Fibroblast of pulmonary artery (primary cell): ENCODE measurements around the gene PLD3.
A peak's percentile ranks its signal among the peaks of the same experiment; 100 is the strongest.

Experiments used
- DNase-seq: peaks from one replicate; pipeline ENCODE4 v3.0.0-alpha.2; 2010; ENCODE audit warnings: low read depth
- H3K4me3 ChIP-seq: replicated peaks from 2 replicates; pipeline ENCODE4 v1.5.1; 2011; ENCODE audit warnings: low read depth, mild to moderate bottlenecking, control low read depth, low read length, moderate library complexity
- CTCF ChIP-seq: IDR thresholded peaks from 2 replicates; pipeline ENCODE4 v1.5.1; 2011; ENCODE audit warnings: mild to moderate bottlenecking, control low read depth, low read length, inconsistent platforms; ENCODE audit errors: missing control alignments

The PLD3 gene

GRCh38 chr19:40348125-40348913 is at the start of gene PLD3, which contains the start of gene C19orf47:
PLD3 (plus strand) TSS chr19:40348695; CDS start chr19:40366484, 17,789 bp downstream.
C19orf47 (minus strand) TSS chr19:40348397; CDS start chr19:40341857, 6,540 bp downstream.
- peak within 1 kb of the TSS; percentile 98 for H3K4me3 ChIP-seq
- no peak for TF ChIP-seq CTCF
- peak; percentile 100 for DNase-seq

GRCh38 chr19:40300668-40301067 is 47.8 kb upstream of the PLD3 start:
- no peak for TF ChIP-seq CTCF
- no peak overlapping the region for H3K4me3 ChIP-seq
- DNase-seq: no peak

GRCh38 chr19:40302224-40303011 is 46.1 kb upstream of the PLD3 start:
- no peak for TF ChIP-seq CTCF
- H3K4me3 ChIP-seq: no peak overlapping the region
- no peak for DNase-seq

- DNase-seq: no peak
- H3K4me3 ChIP-seq: no peak overlapping the region
- TF ChIP-seq CTCF: no peak
These were observed 44.7 kb upstream of the PLD3 start for GRCh38 chr19:40303765-40304164.

- TF ChIP-seq CTCF: no peak
- no peak for DNase-seq
- no peak overlapping the region for H3K4me3 ChIP-seq
These were observed 44.2 kb upstream of the PLD3 start for GRCh38 chr19:40304306-40304705.

- no peak overlapping the region for H3K4me3 ChIP-seq
- TF ChIP-seq CTCF: peak; percentile 75
- peak; percentile 94 for DNase-seq
These were observed 43.1 kb upstream of the PLD3 start for GRCh38 chr19:40305403-40305802.
